Measurements from ENCODE around the gene IKBKE.
"Not testable (repeated sequence)": the region's sequence is repeated elsewhere in the genome, so short reads cannot be mapped to it uniquely, and the experiment has no call there.

IKBKE gene

DNA sequence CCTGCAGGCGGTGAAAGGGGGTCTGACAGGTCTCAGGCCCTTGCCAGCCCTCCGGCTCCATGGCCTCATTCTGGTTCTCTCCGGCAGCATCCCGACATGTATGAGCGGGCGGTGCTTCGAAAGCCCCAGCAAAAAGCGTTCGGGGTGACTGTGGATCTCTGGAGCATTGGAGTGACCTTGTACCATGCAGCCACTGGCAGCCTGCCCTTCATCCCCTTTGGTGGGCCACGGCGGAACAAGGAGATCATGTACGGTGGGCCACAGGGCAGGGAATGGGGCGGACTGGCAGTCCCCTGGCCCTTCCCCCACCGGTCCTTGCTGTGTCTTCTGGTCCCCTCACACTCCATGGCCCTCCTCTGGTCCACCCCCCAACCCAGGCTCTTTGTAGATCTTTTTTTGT, 6.3 kb downstream of the IKBKE start:
- no peak for DNase-seq

DNA sequence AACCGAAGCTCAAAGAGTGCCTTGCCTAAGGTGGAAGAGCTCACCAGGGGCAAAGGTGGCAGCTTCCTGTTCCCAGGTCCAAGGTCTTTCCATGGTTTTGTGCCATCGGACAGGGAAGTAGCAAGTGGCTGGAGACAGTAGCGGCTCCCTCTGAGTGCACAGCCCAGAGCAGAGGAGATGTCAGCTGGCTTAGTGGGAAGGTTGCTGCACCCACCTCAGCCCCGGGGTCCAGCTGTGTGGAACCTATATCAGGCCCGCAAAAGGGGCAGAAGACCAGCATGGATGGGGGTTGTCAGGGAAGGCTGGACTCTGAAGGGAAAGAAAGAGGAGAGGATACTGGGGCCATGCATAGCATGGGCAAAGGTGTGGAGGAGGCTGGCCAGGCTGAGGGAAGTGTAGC, 6.8 kb downstream of the IKBKE start:
- no peak for DNase-seq

DNA sequence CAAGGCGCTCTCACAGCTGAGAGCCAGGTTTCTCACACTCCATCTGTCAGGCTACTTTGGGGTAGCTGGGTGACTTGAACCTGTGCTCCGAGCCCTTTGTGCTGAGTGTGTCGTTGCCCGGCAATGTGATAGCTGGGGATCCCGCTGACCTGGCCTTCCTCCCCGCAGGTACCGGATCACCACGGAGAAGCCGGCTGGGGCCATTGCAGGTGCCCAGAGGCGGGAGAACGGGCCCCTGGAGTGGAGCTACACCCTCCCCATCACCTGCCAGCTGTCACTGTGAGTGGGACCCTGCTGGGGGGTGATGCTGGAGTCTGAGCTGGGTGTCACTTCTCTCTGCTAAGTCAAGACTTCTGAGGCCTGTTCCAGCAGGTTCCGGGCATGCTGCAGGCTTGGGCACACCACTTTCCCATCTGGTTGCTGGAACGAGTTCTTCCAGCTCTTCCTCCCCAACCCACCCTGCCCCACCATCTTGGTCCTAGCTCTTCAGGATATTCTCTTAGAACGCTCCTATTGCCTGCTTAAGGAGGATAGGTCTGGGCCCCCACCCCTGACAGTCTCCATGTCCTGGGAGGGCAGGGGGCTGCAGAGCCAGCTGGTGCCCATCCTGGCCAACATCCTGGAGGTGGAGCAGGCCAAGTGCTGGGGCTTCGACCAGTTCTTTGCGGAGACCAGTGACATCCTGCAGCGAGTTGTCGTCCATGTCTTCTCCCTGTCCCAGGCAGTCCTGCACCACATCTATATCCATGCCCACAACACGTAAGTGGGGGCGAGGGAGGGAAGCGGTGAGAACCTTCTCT, 7.5 kb downstream of the IKBKE start:
- no peak for DNase-seq

DNA sequence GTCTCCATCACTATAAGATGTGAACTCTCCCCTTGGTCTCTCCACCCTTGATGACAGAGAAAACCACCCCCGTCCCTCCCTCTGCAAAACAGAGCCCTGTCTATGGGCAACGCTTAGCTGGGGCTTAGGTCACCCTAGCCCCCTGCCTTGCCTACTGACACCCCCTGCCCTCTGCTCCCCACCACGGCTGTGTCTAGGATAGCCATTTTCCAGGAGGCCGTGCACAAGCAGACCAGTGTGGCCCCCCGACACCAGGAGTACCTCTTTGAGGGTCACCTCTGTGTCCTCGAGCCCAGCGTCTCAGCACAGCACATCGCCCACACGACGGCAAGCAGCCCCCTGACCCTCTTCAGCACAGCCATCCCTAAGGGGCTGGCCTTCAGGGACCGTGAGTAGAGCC, 8.5 kb downstream of the IKBKE start:
- no peak for DNase-seq

DNA sequence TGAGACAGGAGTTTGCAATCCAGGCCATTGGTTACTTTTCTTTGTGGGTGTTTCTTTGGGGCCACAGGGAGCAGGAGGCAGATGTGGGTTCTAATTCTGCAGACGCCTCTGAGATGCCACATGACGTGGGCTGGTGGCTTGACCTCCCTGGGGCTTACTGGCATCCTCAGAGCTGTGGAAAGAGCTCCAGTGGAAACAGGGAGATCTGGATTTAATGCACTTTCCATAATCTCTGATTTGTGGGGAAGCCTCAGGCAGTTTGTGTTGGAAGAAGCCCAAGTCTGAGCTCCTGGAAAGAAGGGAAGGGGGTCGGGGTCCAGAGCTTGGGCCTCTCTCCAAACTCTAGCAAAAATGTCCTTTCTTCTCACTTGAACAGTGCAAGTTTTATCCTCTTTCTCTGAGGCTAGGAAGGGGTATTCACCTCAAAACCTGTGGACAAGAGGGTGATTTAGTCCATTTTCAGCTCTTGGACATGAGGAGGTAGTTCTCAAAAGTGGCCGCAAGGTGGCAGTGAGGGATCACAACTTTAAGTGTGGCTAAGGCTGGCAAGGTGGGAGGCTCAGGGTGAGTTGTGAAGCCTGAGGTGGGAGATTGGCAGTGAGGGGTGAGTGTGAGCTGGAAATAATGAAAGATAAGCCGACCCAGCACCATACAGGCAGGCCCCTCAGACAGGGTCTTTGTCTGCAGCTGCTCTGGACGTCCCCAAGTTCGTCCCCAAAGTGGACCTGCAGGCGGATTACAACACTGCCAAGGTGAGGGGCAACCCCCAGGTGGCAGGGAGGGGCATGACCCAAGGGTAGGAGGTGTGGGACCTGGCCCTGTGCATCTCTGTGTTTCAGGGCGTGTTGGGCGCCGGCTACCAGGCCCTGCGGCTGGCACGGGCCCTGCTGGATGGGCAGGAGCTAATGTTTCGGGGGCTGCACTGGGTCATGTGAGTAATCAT, 9.2 kb downstream of the IKBKE start:
- peak; percentile 38 for DNase-seq

DNA sequence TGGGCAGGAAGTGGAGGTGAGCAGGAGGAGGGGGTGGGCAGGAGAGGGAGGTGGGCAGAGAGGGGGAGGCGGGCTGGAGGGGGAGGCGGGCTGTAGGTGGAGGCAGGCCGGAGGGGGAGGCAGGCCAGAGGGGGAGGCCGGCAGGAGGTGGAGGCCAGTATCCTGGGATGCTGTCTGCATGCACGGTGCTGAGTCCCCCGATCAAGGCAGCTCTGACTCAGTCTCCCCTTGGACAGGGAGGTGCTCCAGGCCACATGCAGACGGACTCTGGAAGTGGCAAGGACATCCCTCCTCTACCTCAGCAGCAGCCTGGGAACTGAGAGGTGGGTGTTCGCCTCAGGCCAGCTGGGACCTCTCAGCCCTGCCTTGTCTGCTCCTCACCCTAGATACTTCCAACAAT, 9.9 kb downstream of the IKBKE start:
- DNase-seq, result no peak

DNA sequence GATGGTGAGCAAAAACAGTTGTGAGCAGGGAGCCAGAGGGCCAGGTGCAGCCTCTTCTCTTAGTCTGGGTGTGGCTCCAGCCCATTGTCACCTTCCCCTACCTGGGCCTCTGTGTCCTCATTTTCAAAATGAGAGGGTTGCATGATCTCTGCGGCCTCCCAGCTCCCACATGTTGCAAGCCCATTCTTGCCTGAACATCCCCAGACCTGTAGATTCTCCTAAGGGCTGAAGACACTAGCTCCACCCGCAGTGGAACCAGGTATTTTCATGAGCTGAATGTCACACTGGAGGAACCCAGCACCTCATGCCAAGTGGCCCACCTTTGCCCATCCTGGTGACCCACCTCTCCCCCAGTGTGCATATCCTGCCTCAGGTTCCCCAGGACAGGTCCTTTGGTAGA, 12.3 kb downstream of the IKBKE start:
- no peak for DNase-seq

DNA sequence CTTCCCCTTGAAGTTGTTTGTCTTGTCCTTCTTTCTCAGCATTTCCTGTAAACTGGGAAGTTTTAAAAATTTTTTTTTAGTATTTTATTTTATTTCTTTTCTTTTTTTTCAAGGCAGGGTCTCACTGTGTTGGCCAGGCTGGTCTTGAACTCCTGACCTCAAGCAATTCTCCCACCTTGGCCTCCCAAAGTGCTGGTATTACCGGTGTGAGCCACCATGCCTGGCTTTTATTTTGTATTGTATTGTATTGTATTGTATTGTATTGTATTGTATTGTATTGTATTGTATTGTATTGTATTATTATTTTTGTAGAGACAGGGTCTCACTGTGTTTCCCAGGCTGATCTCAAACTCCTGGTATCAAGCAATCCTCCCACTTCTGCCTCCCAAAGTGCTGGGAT, 13.6 kb downstream of the IKBKE start:
- not testable (repeated sequence) for DNase-seq

DNA sequence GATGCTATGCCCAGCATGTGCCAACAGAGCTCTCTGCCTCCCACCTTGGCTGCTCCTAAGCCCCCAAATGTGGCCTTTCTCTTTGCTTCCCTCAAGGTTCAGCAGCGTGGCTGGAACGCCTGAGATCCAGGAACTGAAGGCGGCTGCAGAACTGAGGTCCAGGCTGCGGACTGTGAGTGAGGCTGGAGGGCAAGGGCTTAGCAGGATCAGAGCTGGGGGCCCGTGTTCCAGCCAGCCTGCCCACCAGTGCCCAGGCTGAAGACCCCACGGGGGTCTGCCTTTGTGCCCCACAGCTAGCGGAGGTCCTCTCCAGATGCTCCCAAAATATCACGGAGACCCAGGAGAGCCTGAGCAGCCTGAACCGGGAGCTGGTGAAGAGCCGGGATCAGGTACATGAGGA, 14.6 kb downstream of the IKBKE start:
- no peak for DNase-seq

DNA sequence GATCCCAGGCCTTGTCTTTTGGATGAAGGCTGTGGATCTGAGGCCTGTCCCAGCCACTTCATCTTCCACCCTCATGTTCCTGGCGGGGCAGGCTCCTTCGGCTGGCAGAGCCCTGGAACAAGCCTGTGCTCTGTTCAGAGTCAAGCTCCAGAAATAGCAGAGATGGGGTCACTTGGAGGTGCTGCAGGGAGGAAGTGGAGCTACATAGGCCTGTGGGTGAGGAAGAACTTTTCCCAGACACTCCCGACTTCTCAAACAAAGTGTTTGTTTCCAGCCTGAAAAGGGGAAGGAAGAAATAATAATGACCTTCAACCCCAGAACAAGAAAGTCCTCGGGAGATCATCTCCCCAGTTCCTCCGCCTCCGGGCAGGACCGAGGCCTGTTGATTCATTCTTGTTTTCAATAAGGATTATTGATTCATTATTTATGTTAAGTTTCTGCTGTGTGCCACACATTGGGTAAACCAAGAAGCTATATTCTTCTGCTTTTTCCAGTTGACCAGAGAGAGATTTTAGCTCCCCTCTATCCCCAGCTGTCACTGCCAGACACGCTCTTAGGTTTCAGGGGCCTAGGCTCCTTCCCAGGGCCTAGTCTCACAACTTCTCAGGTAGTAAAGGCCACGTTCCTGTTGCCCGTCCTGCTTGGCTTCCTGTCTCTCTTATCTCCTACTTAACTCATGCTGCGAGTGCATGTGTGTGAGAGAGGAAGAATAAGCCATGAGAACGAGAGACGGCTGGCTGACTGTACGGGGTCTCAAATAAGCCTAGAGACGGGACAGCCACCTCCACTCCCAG, 16.9 kb downstream of the IKBKE start:
- DNase-seq, result no peak

DNA sequence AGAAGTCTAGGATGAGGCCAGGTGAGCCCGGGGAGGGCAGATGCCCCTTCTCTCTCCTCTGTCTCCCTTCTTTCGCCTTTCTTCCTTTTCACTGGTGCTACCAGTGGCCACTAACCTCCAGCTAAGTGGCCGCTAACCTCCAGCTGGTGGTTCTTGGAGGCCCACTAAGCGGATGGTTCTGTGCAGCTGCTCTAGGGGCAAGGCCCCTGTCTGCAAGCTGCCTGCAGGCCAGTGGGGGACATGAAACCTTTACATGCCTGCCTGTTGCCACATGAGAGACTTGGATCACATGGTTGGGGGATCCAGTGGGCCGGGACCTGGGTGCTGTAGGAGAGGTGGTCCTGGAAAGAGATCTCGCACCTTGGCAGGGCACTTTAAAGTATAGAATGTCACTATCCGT, 17.7 kb downstream of the IKBKE start:
- no peak for DNase-seq

DNA sequence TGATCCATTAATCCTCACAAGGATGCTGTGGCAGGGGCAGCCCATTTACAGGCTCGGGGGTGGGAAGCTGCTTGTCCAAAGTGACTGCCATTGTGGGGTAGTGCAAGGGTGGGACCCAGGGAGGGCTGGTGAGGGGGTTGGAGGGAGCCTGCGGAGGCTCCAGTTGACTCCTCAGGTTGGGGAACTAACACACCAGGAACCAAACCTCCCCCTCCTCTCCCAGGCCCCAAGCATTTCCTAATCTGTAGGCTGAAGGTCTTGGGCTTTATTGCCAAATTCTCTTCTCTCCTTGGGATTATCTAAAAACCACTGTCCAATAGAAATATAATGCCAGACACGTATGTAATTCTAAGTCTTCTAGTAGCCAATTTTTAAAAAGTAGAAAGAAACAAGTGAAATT, 18.2 kb downstream of the IKBKE start:
- no peak for DNase-seq

DNA sequence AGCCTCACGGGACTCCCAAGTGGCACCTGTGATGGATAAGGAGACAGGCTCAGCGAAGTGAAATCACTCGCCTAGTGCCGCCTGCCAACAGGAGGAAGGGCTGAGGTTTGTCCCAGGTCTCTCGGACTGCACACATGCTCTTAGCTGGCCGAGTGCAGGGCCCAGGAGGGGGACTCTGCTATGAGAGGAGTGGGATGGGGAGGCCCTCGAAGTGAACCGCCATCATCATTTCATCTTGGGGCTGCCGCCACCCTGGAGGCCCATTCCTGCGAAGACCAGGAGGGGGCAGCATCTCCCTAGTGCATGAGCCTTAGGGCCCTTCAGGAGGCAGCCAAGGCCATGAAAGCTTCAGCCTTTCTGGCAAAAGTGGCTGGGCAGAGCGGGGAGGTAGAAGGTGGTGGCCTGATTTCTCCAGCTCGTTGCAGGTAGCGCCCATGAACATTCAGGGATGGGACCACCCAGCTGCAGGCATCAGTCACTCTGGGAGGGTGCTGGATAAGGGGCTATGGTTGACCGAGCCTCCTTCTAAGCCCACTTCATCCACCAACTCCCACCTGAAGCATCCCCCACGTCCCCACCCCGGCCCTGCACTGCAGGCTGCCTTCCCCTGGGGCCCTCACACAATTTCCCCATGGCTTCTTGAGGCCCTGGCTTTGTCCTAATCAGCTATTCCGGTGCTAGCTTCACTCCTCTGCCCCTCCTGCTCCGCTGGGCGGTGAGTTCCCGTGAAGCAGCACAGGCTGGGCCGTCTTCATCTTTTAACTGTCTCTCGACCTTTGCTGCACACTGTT, 19.9 kb downstream of the IKBKE start:
- DNase-seq, result peak; percentile 45

DNA sequence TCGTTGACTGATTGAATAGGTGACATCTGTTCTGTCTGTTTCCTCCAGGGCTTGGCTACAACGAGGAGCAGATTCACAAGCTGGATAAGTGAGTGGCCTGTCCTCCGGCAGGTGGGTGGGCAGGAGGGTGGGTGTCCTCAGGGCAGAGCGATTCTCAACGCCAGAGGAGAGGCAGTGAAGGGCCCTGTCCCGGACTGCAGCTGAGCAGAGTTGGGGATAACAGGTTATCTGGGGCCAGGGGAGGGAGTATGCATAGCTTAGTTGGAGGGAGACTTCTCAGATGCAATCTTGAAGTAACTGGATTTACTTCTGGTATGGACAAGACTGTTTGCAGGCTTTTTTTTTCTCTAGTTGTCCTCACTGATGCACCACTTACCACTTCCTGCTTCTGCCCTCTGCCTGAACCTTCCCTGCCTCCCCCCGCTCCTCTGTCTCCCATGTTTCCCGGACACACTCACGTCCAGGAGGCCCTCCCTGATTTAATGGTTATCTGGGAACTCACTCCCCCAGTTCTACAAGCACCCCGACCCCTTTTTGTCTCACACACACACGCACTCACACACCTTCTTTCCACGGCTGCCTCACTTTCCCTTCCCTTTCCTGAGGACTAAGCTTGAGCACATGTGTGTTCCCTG, 20.6 kb downstream of the IKBKE start:
- DNase-seq, result no peak

DNA sequence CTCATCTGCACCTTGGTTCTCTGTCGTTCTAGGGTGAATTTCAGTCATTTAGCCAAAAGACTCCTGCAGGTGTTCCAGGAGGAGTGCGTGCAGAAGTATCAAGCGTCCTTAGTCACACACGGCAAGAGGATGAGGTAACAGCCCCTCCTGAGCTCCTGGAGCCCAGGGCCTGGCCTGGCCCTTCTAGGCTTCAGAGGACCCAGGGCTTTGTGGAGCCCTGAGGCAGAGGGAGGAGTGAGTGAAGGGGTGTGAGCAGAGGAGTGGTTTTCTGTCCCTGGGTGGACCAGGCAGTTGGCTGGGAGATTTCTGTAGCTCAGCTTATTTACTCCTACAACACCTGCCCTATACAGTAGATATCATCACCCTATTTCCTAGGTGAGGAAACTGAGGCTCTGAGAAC, 21.3 kb downstream of the IKBKE start:
- no peak for DNase-seq

DNA sequence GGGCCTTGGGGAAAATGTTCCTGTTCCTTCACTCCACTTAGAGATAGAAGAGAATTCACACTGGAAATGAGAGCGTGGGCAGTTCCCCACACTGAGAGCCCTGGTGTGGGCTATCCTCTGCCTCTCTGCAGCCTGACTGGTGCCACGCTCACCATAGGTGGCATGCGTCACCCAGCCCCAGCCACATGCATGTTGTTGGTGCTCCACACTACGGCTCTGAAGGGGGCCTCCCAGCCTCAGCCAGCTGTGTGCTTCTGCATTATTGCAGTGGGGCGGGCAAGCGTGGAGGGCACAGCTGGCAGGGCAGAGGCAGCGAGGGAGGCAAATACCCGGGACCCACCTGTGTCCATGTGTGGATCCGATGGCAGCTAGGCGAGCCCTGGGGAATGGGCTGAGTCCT, 22.3 kb downstream of the IKBKE start:
- DNase-seq, result no peak

DNA sequence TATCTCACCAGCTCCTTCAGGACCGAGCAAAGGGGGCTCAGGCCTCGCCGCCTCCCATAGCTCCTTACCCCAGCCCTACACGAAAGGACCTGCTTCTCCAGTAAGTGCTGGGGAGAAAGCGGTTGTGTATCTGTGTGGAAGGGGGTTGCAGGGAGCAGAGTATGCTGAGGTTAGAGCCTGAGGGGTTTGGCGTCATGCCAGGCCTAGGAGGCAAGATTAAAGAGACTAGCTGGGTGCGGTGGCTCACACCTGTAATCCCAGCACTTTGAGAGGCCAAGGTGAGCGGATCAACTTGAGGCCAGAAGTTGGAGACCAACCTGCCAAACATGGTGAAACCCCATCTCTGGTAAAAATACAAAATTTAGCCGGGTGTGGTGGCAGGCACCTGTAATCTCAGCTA, 23.0 kb downstream of the IKBKE start:
- no peak for DNase-seq

DNA sequence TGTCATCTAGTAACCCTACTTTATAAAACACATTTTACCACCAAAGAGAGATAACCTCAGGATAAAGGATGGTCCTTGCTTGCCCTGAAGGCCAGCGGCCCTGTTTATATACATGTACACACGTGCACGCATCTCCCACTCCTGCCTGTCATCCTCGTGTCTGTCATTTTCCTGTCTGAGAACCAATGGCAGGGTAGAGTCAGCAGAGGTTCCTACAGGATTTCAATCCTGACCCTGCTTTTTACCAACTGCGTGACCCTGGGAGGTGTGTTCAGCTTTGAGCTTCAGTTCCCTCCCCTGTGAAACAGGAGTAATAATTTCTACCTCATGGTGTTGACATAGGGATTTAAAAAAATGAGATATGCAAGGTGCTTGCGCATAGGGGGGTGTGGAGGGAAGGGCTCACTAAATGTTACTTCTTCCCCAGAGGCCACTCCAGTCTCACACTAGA, 24.8 kb downstream of the IKBKE start:
- DNase-seq, result no peak

DNA sequence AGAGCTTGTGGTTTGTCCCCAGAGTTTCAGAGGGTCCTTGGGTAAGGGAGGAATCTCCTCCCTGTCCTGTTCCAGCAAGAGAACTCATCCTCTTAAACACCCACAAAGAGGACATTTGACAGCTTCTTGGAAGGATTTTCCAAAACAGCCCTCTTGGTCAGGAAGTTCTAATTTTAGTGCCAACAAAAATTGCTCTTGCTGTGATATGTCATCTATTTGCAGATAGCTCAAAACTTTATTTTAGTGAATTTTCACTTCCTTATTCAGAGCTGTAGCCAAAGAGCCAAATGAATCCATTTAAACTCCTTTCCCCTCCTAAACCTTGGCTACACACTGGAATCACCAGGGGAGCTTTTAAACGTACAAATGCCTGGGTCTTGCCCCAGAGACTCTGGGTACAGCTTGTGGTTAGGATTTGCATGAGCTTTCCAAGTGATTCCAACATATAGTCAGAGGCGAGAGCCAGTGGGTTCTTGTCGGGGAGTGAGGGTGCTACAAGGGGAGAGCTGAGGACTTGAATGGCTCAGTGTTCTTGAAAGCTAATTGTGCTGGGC, 25.3 kb downstream of the IKBKE start:
- no peak for DNase-seq

DNA sequence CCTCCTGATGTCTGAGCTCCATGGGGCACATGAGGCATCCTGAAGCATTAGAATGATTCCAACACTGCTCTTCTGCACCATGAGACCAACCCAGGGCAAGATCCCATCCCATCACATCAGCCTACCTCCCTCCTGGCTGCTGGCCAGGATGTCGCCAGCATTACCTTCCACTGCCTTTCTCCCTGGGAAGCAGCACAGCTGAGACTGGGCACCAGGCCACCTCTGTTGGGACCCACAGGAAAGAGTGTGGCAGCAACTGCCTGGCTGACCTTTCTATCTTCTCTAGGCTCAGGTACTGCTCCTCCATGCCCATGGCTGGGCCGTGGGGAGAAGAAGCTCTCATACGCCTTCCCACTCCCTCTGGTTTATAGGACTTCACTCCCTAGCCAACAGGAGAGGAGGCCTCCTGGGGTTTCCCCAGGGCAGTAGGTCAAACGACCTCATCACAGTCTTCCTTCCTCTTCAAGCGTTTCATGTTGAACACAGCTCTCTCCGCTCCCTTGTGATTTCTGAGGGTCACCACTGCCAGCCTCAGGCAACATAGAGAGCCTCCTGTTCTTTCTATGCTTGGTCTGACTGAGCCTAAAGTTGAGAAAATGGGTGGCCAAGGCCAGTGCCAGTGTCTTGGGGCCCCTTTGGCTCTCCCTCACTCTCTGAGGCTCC, 26.0 kb downstream of the IKBKE start:
- DNase-seq, result no peak

DNA sequence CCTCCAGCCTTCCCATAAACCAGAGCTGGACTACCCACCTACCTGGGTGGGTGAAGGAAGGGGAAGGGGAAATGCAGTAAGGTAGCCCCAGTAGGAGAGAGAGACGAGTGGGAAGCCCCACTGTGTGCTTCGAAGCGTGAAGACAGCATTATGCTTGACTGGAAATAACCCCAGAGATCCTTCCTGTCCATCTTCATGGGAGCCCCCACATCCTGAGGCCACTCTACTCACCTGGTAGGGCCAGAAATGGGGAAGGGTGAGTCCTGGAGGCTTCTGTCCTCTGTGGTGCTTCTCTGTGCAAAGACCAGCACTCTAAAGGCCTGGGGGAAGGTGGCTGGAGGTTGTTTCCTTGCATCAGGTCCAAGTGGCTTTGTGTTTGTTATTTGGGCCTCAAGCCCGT, 27.1 kb downstream of the IKBKE start:
- no peak for DNase-seq
